ENCODE data around the gene CAPZA1.

GRCh38 chr1:112719706-112720105 is 100.1 kb downstream of the CAPZA1 start:
- TF ChIP-seq, protein P1, sequence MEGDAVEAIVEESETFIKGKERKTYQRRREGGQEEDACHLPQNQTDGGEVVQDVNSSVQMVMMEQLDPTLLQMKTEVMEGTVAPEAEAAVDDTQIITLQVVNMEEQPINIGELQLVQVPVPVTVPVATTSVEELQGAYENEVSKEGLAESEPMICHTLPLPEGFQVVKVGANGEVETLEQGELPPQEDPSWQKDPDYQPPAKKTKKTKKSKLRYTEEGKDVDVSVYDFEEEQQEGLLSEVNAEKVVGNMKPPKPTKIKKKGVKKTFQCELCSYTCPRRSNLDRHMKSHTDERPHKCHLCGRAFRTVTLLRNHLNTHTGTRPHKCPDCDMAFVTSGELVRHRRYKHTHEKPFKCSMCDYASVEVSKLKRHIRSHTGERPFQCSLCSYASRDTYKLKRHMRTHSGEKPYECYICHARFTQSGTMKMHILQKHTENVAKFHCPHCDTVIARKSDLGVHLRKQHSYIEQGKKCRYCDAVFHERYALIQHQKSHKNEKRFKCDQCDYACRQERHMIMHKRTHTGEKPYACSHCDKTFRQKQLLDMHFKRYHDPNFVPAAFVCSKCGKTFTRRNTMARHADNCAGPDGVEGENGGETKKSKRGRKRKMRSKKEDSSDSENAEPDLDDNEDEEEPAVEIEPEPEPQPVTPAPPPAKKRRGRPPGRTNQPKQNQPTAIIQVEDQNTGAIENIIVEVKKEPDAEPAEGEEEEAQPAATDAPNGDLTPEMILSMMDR (IDR thresholded peaks at IDR 0.05), result no peak
- no peak for TF ChIP-seq POLR2A (IDR thresholded peaks at IDR 0.05)

Data from Peyer's patch (tissue), 4 donors.